OCI-M2 (cell line): ENCODE measurements around the gene ITGB8.

Source experiments
- DNase-seq: peaks from one replicate; lab custom pipeline; 2025; ENCODE audit not compliant: unreplicated experiment; lab: John Stamatoyannopoulos, UW

Gene ITGB8

DNA sequence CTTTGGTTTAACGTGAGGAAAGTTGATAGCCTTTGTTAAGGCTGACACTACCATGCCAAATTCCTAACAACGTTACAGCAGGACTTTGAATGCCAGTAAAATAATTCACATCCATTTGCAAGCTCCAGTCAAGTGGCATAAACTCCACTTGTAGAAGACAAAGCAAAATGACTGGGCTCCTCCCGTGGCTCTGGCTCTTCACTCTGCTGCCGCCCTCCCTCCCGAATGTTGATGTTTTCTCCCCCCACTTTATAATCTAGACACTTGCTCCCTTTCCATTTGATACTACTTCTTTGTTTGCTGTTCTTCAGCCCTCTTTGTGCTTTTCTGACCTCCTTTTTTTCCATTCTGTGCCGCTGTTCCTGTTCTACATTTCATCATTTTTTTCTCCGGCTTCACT, 22.8 kb upstream of the ITGB8 start:
- DNase-seq = no peak

DNA sequence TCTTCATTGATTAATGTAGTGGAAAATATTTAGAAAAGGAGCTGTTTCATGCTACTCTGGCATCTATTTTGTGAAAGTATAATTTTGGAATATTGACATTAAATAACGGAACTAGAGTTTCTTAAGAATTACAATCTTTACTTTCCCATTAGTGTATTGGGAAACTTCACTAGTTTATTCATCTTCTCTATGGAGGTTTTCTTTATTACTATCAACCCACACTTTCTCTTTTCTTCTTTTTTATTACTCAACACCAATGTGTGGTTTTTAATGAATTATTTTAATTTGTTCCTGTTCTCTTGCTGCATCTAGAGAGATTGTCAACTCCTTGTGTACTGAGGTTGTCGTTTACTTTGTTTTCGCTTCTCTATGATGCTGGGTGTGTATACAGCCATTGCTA, 20.4 kb upstream of the ITGB8 start:
- DNase-seq = no peak

DNA sequence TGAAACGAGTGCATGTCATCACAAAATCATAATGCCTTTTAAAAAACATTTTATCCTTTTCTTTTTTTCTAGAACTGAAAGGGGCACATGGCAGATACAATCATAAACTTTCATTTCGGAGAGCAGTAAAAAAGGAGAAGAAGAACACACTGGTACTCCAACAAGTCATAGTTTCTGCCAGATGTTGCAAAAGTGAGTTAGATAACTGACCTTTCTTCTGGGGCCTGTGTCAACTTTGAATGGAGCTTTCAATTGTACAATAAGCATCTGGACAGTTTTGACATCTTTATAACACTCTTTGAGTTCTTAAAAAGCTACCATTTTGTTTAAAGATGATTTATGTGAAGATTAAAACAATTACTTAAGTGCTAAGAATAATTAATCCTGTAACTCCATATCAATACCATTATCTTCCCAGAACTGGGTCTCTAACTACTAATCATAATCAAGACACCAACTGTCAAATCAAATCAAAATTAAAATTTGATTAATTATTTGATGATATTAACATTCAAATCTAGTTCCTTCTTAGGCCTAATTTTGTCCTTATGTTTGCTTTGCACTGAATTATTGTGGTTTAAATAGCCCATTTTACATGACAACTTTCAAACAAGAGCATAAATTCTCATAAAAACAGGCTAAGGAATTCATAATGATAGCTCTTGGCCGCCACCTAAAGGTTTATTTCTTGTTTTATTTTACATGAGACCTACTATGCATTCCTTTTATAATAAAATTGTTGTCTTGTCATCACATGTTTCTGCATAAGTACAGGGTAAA, 19.5 kb upstream of the ITGB8 start:
- no peak for DNase-seq

DNA sequence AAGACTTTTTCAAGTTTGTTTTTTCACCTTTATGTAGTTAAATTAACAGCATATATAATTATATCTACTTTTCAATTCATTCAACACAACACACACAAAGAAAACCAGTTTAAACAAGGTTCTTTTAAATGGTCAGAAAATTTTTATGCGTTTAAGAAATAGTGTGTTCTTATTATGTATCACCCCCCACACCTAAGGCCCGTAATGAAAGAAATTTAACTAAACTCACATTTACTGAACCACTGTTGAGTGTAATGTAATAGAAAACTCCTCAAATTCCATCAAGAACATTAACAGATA, 19.0 kb upstream of the ITGB8 start:
- DNase-seq = no peak

DNA sequence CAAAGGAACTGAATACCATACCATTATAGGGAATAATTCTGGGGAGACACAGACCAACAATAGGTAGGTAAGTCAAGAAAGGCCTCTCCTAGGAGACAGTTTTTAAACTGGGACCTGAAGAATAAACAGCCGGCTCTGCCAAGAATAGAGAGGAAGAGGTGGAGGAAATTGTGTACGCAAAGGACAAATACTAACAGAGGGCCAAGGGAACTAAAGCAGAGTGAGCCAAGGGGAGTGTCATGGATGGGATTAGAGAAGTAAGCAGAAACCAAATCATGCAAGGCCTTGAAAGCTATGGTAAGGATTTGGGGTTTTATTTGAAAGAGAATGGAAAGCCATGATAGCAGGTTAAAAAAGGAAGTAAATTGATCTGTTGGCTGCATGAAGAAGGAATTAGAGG, 18.1 kb upstream of the ITGB8 start:
- no peak for DNase-seq

DNA sequence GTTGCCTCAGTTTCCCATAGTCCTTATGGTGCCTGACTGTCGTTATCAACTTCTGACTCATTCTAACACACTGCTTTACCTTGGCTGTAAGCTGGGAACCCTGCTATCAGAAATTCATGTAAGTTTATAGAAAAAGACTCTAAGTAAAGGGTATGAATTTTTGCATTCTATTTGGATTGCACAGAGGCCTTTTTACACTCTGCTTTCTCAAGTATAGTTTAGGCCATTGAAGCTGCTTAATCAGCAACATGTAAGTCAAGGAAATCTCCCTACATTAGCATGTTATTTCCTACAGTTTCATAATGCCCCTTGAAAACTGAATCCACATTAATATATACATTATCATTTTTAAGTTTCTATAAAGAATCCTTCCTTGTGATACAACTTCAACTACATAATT, 17.1 kb upstream of the ITGB8 start:
- no peak for DNase-seq

DNA sequence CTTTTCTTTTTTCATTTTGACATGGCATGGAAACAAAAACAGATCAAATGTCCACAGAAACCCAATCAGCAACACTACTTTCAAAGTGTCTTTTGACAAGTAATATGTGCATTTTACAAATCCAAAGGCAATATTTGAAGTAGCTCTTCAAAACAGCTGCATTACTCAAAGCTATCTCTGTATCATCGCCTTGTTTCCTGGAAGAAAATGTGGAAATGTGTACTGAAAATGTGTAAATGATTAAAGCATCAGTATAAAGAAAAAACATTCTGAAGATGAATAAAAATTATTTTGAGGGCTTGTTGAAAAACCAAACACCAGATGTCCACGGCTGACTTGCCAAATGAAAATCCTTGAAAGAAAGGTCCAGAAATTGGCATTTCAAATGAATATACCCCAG, 16.5 kb upstream of the ITGB8 start:
- DNase-seq = no peak

DNA sequence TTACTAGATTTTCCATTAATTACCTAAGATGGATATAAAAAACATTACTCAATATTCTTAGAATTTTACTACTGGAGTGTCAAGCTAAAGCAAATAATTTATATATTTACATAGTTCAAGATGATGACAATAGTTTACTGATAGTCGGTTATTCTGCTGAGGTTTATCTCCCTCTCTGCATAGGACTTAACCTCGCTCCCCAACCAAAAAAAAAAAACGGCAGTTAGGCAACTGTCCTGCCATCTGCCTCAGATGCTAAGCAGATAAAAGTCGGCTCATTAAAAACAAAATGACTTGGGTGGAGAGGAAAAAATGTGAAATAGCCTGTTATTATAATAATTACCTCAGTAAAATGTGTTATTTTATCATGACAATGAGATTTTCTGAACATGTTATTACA, 14.0 kb upstream of the ITGB8 start:
- DNase-seq = no peak

DNA sequence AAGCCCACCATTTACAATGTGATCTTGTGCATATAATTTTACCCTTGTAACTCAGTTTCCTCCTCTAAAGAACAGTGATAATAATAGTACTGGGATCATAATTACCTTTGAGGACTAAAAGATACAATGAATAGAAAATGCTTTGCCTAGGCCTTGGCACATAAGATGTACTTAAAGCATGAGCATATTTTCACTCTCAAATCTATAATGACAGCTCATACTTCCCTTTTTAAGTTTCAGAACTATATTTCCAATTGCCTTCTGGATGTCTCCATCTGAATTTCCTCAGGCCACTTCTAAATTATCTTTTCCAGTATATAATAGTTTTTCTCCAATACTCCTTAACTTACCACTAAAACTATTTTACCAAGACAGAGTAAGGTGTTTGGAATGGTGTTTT, 13.3 kb upstream of the ITGB8 start:
- DNase-seq = no peak

DNA sequence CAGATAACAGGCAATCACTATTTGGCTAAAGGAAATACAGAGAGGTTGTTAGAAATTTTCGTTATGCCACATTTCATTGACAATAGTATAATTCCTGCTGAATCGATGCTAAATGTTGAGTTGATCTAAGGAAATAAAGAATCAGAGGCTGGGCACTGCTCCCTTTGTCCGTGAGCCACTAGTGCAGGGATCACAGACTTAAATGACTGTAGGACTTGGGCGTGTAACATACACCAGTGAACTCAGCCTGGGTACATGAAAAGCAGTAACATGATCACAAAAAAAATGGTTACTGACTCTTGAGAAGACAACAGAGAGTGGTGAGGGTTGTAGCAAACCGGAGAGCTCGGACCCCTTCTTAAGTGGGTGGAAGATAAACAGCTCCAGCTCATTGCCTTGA, 11.8 kb upstream of the ITGB8 start:
- no peak for DNase-seq

DNA sequence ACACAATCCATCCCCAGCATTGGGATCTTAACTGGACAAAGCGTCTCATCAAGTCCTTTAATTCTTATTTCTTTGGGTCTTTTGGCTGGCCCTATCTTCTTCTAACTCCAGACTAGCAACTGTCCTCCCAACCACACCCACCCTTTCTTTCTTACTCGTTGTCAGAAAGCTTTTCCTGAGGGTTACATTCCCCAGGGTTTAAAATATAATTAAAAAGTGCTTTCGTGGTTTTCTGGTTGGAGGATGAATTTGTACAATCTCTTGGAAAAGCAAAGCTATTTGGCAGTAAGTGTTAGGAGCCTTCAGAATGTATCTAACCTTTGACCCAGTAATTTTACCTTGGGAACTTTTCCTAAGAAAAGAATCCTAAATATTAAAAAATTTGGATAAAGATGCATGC, 10.4 kb upstream of the ITGB8 start:
- no peak for DNase-seq

DNA sequence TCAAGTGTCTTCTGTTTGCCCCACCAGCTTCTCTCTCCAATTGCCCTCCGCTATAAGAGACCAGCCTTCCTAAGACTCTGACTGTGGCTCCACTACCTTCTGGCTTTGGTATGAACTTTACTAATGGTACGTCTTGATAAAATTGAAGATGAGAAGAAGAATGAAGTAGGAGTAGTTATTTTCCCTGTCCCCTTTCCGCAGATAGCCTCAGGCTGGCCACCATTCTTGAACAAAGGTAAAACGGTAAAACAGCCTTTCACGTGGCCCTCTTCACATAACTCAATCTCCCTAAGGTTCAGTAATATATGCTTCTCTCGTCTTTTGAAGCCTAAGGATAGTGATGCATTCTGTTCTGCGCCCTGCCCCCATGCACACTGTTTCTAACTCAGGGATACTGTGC, 9.9 kb upstream of the ITGB8 start:
- DNase-seq = no peak

DNA sequence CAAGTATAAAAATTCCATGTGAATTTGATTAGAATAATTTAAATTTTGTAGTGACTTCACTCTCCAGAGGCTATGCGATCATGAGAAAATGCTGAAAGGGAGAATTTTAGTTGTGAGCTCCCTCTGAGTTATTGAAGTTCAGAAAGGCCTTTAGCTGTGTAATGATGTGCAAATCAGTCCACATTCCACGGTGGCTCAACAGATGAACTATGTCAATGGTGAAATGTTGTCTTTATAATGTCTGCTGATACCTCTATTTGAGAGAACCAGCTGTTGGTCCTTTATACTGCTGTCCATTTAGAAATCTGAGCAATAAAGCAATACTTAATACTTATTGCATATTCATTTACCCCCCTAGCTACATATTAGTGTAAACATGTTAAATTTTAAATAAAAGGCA, 7.1 kb upstream of the ITGB8 start:
- DNase-seq = no peak

DNA sequence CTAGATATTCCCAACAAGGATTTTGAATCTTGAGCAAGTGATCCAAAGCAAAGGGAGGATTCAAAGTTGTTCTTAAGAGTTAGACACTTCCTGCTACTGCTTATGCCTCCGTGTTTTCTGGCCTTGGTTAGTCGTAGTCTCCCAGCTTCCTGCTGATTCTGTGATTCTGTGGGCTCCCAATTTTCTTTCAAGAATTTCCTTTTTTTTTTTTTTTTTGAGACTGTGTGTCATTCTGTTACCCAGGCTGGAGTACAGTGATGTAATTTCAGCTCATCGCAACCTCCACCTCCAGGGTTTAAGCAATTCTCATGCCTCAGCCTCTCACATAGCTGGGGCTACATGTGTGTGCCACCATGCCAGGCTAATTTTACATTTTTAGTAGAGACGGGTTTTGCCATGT, 4.4 kb upstream of the ITGB8 start:
- DNase-seq = no peak

DNA sequence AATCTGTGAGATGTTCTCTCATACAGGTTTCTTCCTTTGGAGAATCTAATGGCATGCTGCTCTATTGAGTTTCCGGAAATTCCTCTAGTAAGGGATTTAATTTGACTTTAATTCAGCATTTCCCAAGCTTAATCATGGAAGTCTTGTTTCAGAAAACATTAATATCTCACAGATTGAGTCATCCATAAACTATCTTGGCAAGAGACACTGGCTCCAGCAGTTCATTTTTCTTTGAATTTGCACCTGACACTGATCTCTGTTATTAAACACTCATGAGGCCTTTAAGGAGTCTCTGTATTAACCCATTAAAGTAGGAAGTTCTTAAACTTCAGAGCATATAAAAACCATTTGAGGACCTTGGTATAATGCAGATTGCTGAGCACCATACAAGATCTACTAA, 3.6 kb upstream of the ITGB8 start:
- no peak for DNase-seq

DNA sequence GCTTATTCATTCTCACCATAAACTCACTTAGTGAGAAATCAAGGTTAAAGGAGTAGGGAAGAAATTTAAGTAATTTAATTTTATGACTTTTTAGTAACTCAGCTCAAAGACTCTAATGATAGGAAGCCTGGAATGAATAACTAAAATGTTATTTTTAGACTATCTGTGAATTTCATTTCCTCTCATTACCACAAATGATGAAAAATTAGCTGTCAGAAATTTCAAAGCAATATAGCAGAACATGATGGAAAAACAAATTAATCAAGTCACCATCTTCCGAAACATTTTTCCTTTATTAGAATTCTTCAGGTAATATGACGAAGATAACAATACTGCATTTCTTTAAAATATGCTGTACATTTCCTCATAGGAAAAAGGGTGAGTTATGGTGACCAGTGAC, 2.7 kb upstream of the ITGB8 start:
- no peak for DNase-seq

DNA sequence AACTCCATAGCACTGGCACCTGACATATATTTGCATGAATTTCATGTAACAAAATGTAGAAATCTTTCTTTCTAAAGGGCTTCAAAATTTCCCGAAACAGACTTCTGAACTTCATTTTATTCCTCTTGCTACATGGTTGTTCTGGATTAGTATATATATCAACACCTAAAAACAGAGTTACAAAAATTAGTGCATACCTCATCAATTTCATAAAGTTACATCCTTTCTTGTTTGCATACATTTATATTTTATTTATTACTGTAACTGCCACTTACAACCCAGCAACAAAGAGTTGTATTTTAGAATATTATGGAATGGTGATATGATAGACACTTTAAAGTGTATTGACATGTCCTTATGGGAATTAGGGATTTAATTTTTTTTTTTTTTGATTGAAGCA, 2.0 kb upstream of the ITGB8 start:
- DNase-seq = no peak

DNA sequence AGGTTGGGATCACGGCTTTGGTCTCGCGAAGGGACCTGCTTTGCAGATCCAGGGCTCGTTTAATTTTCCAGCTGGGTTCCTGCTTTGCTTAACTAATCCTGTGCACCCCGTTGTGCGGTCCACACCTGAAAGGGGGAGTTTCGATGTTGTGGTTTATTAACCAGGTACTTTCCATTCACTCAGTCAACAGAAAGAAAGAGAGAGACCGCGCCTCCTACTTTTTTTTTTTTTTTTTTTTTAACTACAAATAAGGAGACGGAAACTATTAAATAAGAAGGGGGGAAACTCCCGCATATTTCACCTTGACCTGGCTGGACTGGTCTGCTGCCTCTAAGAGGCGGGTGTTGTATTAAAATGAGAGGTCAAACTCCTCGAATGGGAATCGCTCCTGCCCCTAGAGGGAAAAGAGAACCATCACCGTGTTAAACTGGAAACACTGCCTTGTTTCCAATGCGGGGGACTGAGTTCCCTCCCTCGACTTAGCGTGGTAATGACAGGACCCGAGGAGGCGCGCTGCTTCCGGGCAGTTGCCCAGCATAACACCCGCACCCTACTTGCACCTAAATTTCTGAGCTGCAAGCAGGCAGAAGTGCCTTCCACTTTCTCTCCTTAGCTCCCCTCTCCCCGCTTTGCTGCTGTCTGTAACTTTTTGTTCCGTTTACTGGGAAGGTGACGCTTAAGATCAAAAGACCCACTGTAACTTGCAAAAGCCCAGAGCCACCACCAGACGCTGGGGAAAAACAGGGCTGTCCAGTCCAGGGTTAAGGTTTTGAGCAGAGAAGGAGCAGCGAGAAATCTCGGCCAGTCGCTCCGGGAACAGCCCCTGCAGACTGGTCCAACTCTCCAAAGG, 1.1 kb upstream of the ITGB8 start:
- no peak for DNase-seq

DNA sequence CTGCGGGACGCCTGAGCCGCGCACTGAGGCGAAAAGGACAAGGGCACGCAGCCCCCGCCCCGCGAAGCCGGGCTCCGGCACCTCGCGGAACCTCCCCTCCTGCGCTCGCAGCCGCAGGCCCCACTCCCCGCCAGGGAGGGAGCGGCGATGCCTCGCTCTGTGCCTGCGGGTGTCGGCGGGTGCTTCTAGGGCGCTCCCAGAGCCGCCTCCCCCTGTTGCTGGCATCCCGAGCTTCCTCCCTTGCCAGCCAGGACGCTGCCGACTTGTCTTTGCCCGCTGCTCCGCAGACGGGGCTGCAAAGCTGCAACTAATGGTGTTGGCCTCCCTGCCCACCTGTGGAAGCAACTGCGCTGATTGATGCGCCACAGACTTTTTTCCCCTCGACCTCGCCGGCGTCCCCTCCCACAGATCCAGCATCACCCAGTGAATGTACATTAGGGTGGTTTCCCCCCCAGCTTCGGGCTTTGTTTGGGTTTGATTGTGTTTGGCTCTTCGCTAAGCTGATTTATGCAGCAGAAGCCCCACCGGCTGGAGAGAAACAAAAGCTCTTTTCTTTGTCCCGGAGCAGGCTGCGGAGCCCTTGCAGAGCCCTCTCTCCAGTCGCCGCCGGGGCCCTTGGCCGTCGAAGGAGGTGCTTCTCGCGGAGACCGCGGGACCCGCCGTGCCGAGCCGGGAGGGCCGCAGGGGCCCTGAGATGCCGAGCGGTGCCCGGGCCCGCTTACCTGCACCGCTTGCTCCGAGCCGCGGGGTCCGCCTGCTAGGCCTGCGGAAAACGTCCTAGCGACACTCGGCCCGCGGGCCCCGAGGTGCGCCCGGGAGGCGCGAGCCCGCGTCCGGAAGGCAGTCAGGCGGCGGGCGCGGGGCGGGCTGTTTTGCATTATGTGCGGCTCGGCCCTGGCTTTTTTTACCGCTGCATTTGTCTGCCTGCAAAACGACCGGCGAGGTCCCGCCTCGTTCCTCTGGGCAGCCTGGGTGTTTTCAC, 519 bp downstream of the ITGB8 start:
- DNase-seq = no peak

DNA sequence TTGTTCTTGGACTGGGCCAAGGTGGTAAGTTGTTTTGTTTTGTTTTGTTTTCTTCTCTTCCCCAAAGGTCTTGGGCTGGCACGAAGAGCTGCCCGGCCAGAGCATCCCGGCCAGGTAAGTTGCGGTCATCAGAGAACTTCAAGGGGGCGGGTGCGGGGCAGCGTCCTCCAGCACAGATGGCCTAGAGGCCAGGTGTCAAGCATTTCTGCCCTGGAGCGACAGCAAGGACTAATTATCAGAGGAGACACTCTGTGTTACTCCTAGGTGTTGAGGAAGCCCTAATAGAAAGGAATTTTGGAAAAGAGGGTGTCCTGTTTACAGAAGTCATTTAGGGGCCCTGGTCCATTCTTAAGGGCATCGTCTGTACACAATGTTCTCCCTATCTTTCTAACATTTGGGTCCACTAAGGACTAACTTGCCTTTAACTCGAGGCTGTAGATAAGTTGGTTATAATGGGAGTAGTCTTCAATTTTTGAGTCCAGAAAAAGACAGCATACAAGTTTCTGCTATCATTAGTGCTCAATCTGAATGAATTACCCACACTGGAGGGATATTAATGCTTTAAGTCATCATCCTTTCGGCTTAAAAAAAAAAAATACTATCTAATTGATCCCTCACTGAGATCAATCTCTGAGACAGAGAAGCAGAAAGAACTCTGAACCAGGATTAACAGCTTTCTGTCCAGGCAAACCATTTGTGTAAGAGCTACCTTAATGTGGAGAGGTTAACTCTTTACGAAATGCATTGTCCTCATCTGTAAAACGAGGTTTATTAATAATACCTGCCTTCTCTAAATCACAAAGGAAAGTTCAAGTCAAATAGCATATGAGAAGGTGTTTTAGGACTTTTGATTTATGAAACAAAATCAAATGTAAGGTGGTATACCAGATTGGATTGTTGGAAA, 1.5 kb downstream of the ITGB8 start:
- DNase-seq = no peak

DNA sequence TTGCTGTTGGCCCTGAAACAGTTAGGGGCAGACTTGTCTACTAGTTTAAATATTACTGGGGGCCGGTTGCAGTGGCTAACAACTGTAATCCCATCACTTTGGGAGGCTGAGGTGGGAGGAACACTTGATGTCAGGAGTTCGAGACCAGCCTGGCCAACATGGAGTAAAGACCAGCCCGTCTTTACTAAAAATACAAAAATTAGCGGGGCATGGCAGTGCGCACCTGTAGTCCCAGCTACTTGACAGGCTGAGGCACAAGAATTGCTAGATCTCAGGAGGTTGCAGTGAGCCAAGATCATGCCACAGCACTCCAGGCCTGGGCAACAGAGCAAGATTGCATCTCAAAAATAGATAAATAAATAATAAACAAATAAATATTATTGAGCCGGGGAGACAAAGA, 7.6 kb downstream of the ITGB8 start:
- no peak for DNase-seq
